Jurkat, Clone E6-1 (cell line): ENCODE measurements around the gene ZNF586.
"Not testable (repeated sequence)": the region's sequence is repeated elsewhere in the genome, so short reads cannot be mapped to it uniquely, and the experiment has no call there.

ENCODE experiments used
- DNase-seq: peaks from one replicate; pipeline ENCODE4 v3.0.0-alpha.2; 2011; ENCODE audit warnings: low read depth, low spot score
- H3K4me3 ChIP-seq: 2 replicates; pipeline ENCODE4 v1.5.1; 2011; ENCODE audit warnings: mild to moderate bottlenecking, low read length, control low read depth, moderate library complexity

The ZNF586 gene

GRCh38 chr19:57786906-57787305 lies 17.4 kb downstream of the ZNF586 start:
- H3K4me3 ChIP-seq = no peak overlapping the region
- DNase-seq = no peak

- no peak overlapping the region for H3K4me3 ChIP-seq
- no peak for DNase-seq
Measured at GRCh38 chr19:57788114-57788692, 18.7 kb downstream of the ZNF586 start.

GRCh38 chr19:57789288-57789687 lies 19.8 kb downstream of the ZNF586 start:
- no peak for DNase-seq
- no peak overlapping the region for H3K4me3 ChIP-seq

GRCh38 chr19:57796580-57796979 lies 27.1 kb downstream of the ZNF586 start:
- DNase-seq, H3K4me3 ChIP-seq: not testable (repeated sequence)

- H3K4me3 ChIP-seq = no peak overlapping the region
- DNase-seq = no peak
Measured at GRCh38 chr19:57800696-57801095, 31.2 kb downstream of the ZNF586 start.

GRCh38 chr19:57802269-57802668 lies 32.8 kb downstream of the ZNF586 start:
- no peak overlapping the region for H3K4me3 ChIP-seq
- DNase-seq = no peak

GRCh38 chr19:57803265-57803593 lies 33.8 kb downstream of the ZNF586 start:
- H3K4me3 ChIP-seq = no peak overlapping the region
- DNase-seq = no peak

- no peak overlapping the region for H3K4me3 ChIP-seq
- no peak for DNase-seq
Measured at GRCh38 chr19:57803594-57804325, 34.3 kb downstream of the ZNF586 start.

- DNase-seq = no peak
- H3K4me3 ChIP-seq = no peak overlapping the region
Measured at GRCh38 chr19:57807541-57807940, 38.1 kb downstream of the ZNF586 start.

- not testable (repeated sequence) for DNase-seq, H3K4me3 ChIP-seq
Measured at GRCh38 chr19:57810410-57811295, 41.2 kb downstream of the ZNF586 start.

GRCh38 chr19:57812226-57812625 lies 42.8 kb downstream of the ZNF586 start:
- H3K4me3 ChIP-seq = no peak overlapping the region
- peak; percentile 29 for DNase-seq

- not testable (repeated sequence) for H3K4me3 ChIP-seq, DNase-seq
Measured at GRCh38 chr19:57812975-57813820, 43.7 kb downstream of the ZNF586 start.

- peak overlapping the region; percentile 90 for H3K4me3 ChIP-seq
- no peak for DNase-seq
Measured at GRCh38 chr19:57813919-57814504, 44.5 kb downstream of the ZNF586 start.

GRCh38 chr19:57814505-57815246 lies 45.2 kb downstream of the ZNF586 start, which contains the start of gene ZNF552:
TSS of gene ZNF552 (minus strand) at chr19:57814913. CDS start at chr19:57814743, 170 bp downstream.
- peak; percentile 84 for DNase-seq
- H3K4me3 ChIP-seq = peak within 1 kb of the TSS; percentile 90

GRCh38 chr19:57815247-57816075 lies 46.0 kb downstream of the ZNF586 start:
- H3K4me3 ChIP-seq = peak overlapping the region; percentile 90
- DNase-seq = no peak

GRCh38 chr19:57816652-57817051 lies 47.2 kb downstream of the ZNF586 start:
- no peak overlapping the region for H3K4me3 ChIP-seq
- DNase-seq = no peak

- H3K4me3 ChIP-seq = no peak overlapping the region
- no peak for DNase-seq
Measured at GRCh38 chr19:57817976-57818375, 48.5 kb downstream of the ZNF586 start.
